ENCODE data around the gene SULT1A2. TPM values are rescaled to one million over a fixed set of nuclear protein-coding genes. Genes with fewer than 3 reads are reported as not detected.

SULT1A2 gene
- total and polyA plus RNA-seq, 2 of the 13 experiments (the other 11 are each of a cell fraction or from before 2014, with no cell fraction given): 33.0 to 34.2 TPM

DNA sequence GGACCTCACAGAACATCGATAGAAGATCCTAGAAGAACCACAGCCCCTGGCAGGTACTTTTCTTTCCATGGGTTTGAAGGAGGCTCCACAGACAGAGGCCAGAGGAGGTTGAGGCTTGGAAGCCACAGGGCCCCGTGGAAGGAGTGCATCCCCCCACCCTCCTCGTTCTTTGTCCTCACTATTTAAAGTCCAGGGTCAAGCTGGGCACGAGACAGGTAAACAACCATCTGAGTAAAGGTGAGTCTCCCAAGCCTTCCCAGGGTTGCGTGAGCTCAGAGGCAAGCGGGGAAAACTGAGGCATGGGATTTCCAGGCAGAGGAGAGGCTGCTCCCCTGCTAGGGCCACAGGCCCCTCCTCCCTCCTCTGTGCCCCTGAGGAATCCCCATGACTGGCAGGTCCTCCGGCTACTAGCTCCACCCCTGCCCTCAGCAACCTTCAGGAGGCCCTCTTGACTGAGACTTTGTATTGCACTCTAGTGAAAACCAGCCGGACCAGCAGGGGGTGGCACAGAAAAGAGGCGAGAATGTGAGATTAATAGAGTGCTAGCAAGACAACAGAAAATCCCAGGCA lies 927 bp upstream of the SULT1A2 start (continued):
- TF ChIP-seq, protein P1, sequence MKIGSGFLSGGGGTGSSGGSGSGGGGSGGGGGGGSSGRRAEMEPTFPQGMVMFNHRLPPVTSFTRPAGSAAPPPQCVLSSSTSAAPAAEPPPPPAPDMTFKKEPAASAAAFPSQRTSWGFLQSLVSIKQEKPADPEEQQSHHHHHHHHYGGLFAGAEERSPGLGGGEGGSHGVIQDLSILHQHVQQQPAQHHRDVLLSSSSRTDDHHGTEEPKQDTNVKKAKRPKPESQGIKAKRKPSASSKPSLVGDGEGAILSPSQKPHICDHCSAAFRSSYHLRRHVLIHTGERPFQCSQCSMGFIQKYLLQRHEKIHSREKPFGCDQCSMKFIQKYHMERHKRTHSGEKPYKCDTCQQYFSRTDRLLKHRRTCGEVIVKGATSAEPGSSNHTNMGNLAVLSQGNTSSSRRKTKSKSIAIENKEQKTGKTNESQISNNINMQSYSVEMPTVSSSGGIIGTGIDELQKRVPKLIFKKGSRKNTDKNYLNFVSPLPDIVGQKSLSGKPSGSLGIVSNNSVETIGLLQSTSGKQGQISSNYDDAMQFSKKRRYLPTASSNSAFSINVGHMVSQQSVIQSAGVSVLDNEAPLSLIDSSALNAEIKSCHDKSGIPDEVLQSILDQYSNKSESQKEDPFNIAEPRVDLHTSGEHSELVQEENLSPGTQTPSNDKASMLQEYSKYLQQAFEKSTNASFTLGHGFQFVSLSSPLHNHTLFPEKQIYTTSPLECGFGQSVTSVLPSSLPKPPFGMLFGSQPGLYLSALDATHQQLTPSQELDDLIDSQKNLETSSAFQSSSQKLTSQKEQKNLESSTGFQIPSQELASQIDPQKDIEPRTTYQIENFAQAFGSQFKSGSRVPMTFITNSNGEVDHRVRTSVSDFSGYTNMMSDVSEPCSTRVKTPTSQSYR (CRISPR knock-in tag; IDR thresholded peaks at IDR 0.05; ENCODE audit: borderline replicate concordance): peak; percentile 52; the same call in 1 of the 2 replicates
- TF ChIP-seq ASH2L (IDR thresholded peaks at IDR 0.05; ENCODE audit: insufficient read length, low read depth, low read length): peak; percentile 23
- TF ChIP-seq, protein P2, sequence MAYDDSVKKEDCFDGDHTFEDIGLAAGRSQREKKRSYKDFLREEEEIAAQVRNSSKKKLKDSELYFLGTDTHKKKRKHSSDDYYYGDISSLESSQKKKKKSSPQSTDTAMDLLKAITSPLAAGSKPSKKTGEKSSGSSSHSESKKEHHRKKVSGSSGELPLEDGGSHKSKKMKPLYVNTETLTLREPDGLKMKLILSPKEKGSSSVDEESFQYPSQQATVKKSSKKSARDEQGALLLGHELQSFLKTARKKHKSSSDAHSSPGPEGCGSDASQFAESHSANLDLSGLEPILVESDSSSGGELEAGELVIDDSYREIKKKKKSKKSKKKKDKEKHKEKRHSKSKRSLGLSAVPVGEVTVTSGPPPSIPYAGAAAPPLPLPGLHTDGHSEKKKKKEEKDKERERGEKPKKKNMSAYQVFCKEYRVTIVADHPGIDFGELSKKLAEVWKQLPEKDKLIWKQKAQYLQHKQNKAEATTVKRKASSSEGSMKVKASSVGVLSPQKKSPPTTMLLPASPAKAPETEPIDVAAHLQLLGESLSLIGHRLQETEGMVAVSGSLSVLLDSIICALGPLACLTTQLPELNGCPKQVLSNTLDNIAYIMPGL (CRISPR knock-in tag; IDR thresholded peaks at IDR 0.05; ENCODE audit: borderline replicate concordance in 1 of 2, low read depth in 1 of 2): 0 out of 4 replicates have a peak, but pooled peaks have one; percentile 12 to 35
- peak; percentile 32; the same call in 1 of the 2 replicates for TF ChIP-seq NR2F2 (IDR thresholded peaks at IDR 0.05; ENCODE audit: borderline replicate concordance, low read depth)
- TF ChIP-seq NFIC (IDR thresholded peaks at IDR 0.05; ENCODE audit: low read length): no peak
- TF ChIP-seq, protein P3, sequence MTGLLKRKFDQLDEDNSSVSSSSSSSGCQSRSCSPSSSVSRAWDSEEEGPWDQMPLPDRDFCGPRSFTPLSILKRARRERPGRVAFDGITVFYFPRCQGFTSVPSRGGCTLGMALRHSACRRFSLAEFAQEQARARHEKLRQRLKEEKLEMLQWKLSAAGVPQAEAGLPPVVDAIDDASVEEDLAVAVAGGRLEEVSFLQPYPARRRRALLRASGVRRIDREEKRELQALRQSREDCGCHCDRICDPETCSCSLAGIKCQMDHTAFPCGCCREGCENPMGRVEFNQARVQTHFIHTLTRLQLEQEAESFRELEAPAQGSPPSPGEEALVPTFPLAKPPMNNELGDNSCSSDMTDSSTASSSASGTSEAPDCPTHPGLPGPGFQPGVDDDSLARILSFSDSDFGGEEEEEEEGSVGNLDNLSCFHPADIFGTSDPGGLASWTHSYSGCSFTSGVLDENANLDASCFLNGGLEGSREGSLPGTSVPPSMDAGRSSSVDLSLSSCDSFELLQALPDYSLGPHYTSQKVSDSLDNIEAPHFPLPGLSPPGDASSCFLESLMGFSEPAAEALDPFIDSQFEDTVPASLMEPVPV (CRISPR knock-in tag; IDR thresholded peaks at IDR 0.05): peak; percentile 19; the same call in 1 of the 2 replicates
- TF ChIP-seq ZEB1 (IDR thresholded peaks at IDR 0.05; ENCODE audit: insufficient replicate concordance, low read depth): peak; percentile 58
- TF ChIP-seq ATRX (CRISPR knock-in tag; IDR thresholded peaks at IDR 0.05; ENCODE audit: borderline replicate concordance): no peak
- TF ChIP-seq SALL1 (CRISPR knock-in tag; IDR thresholded peaks at IDR 0.05): peak; percentile 40; the same call in 1 of the 2 replicates
- TF ChIP-seq TBX2 (CRISPR knock-in tag; IDR thresholded peaks at IDR 0.05; ENCODE audit: borderline replicate concordance): peak; percentile 65; the same call in 1 of the 2 replicates
- TF ChIP-seq ZNF781 (CRISPR knock-in tag; IDR thresholded peaks at IDR 0.05; ENCODE audit: borderline replicate concordance, not compliant biosample characterization): peak; percentile 80
- TF ChIP-seq, protein P4, sequence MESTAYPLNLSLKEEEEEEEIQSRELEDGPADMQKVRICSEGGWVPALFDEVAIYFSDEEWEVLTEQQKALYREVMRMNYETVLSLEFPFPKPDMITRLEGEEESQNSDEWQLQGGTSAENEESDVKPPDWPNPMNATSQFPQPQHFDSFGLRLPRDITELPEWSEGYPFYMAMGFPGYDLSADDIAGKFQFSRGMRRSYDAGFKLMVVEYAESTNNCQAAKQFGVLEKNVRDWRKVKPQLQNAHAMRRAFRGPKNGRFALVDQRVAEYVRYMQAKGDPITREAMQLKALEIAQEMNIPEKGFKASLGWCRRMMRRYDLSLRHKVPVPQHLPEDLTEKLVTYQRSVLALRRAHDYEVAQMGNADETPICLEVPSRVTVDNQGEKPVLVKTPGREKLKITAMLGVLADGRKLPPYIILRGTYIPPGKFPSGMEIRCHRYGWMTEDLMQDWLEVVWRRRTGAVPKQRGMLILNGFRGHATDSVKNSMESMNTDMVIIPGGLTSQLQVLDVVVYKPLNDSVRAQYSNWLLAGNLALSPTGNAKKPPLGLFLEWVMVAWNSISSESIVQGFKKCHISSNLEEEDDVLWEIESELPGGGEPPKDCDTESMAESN (CRISPR knock-in tag; conservative IDR thresholded peaks at IDR 0.05): 0 out of 2 replicates have a peak, but pooled peaks have one; percentile 47
- TF ChIP-seq, protein P5, sequence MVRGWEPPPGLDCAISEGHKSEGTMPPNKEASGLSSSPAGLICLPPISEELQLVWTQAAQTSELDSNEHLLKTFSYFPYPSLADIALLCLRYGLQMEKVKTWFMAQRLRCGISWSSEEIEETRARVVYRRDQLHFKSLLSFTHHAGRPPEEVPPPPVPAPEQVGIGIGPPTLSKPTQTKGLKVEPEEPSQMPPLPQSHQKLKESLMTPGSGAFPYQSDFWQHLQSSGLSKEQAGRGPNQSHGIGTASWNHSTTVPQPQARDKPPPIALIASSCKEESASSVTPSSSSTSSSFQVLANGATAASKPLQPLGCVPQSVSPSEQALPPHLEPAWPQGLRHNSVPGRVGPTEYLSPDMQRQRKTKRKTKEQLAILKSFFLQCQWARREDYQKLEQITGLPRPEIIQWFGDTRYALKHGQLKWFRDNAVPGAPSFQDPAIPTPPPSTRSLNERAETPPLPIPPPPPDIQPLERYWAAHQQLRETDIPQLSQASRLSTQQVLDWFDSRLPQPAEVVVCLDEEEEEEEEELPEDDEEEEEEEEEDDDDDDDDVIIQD (CRISPR knock-in tag; IDR thresholded peaks at IDR 0.05; ENCODE audit: low read depth): no peak
- no peak for TF ChIP-seq SAFB2 (CRISPR knock-in tag; IDR thresholded peaks at IDR 0.05; ENCODE audit: borderline replicate concordance, low read depth)
- no peak for TF ChIP-seq ZNF572 (CRISPR knock-in tag; IDR thresholded peaks at IDR 0.05)
- TF ChIP-seq, protein P6, sequence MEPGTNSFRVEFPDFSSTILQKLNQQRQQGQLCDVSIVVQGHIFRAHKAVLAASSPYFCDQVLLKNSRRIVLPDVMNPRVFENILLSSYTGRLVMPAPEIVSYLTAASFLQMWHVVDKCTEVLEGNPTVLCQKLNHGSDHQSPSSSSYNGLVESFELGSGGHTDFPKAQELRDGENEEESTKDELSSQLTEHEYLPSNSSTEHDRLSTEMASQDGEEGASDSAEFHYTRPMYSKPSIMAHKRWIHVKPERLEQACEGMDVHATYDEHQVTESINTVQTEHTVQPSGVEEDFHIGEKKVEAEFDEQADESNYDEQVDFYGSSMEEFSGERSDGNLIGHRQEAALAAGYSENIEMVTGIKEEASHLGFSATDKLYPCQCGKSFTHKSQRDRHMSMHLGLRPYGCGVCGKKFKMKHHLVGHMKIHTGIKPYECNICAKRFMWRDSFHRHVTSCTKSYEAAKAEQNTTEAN (CRISPR knock-in tag; conservative IDR thresholded peaks at IDR 0.05): no peak
